GM23338 (cell line): ENCODE data around the gene COL25A1. TPM values are rescaled to one million over a fixed set of nuclear protein-coding genes. Genes with fewer than 3 reads are reported as not detected.

Experiments
- ATAC-seq: fragments of 200-7000 bp; cut with Tn5 transposase; 3 replicates; pipeline ENCODE4 v1.9.1; 2020
- DNase-seq: peaks from one replicate; pipeline ENCODE4 v3.0.0-alpha.2; 2015; ENCODE audit warnings: low spot score
- H2AFZ ChIP-seq: fragments of 200-600 bp; sonication (generic); 2 replicates; pipeline ENCODE4 v1.8.0; 2016; ENCODE audit warnings: antibody characterized with exemption, mild to moderate bottlenecking, moderate library complexity
- H3F3A ChIP-seq: fragments of 200-600 bp; sonication (generic); replicated peaks from 2 replicates; pipeline ENCODE4 v1.8.0; 2017; ENCODE audit warnings: antibody characterized with exemption, mixed run types, low read depth
- H3K27ac ChIP-seq: fragments of 200-600 bp; sonication (generic); 2 replicates; pipeline ENCODE4 v1.6.1; 2016; ENCODE audit warnings: low read depth
- H3K27me3 ChIP-seq: fragments of 200-600 bp; sonication (generic); 2 replicates; pipeline ENCODE4 v1.8.0; 2016; ENCODE audit warnings: mild to moderate bottlenecking, mixed run types, moderate library complexity; ENCODE audit not compliant: insufficient read depth
- H3K36me3 ChIP-seq: fragments of 200-600 bp; sonication (generic); 2 replicates; pipeline ENCODE4 v1.8.0; 2016; ENCODE audit warnings: mild to moderate bottlenecking; ENCODE audit not compliant: insufficient read depth
- H3K4me1 ChIP-seq: fragments of 200-600 bp; sonication (generic); 2 replicates; pipeline ENCODE4 v1.8.0; 2016; ENCODE audit warnings: mild to moderate bottlenecking, moderate library complexity; ENCODE audit not compliant: insufficient read depth
- H3K4me2 ChIP-seq: fragments of 200-600 bp; sonication (generic); 2 replicates; pipeline ENCODE4 v1.7.1; 2017; ENCODE audit warnings: mixed run types
- H3K4me3 ChIP-seq: fragments of 200-600 bp; sonication (generic); 2 replicates; pipeline ENCODE4 v1.6.1; 2016; ENCODE audit warnings: mixed run types
- H3K79me2 ChIP-seq: fragments of 200-600 bp; sonication (generic); replicated peaks from 2 replicates; pipeline ENCODE4 v1.8.0; 2017; ENCODE audit warnings: mild to moderate bottlenecking; ENCODE audit not compliant: insufficient read depth
- H3K9me2 ChIP-seq: fragments of 200-600 bp; sonication (generic); 2 replicates; pipeline ENCODE4 v1.8.0; 2017; ENCODE audit not compliant: insufficient read depth
- H4K20me1 ChIP-seq: fragments of 200-600 bp; sonication (generic); replicated peaks from 2 replicates; pipeline ENCODE4 v1.8.0; 2017; ENCODE audit warnings: mild to moderate bottlenecking; ENCODE audit not compliant: insufficient read depth
- H3K27ac Mint-ChIP-seq: 2 replicates; pipeline ENCODE4 v1.8.0; 2020; ENCODE audit warnings: inconsistent platforms, mild to moderate bottlenecking, moderate library complexity, mixed read lengths
- H3K27me3 Mint-ChIP-seq: 3 replicates; pipeline ENCODE4 v1.8.0; 2022; ENCODE audit warnings: low read depth, mild to moderate bottlenecking, moderate library complexity, mixed read lengths, inconsistent platforms; ENCODE audit not compliant: insufficient read depth, poor library complexity
- H3K36me3 Mint-ChIP-seq: 3 replicates; pipeline ENCODE4 v1.8.0; 2021; ENCODE audit warnings: low read depth, mild to moderate bottlenecking, inconsistent platforms, moderate library complexity, mixed read lengths
- H3K4me1 Mint-ChIP-seq: 3 replicates; pipeline ENCODE4 v1.8.0; 2020; ENCODE audit warnings: mild to moderate bottlenecking, inconsistent platforms, mixed read lengths
- H3K4me3 Mint-ChIP-seq: 3 replicates; pipeline ENCODE4 v1.8.0; 2021; ENCODE audit warnings: moderate library complexity, mild to moderate bottlenecking, inconsistent platforms, mixed read lengths
- H3K9me3 Mint-ChIP-seq: 3 replicates; pipeline ENCODE4 v1.8.0; 2020; ENCODE audit warnings: moderate library complexity, mild to moderate bottlenecking, inconsistent platforms, mixed read lengths
- CREB1 ChIP-seq: fragments of 250-450 bp; sonication (Bioruptor Pico); IDR thresholded peaks from 2 replicates; pipeline ENCODE4 v1.5.0; 2020; ENCODE audit warnings: low read depth, mild to moderate bottlenecking, moderate library complexity
- EZH2 ChIP-seq: fragments of 200-600 bp; sonication (generic); IDR thresholded peaks from one replicate; pipeline ENCODE4 v1.8.0; 2017; ENCODE audit warnings: antibody characterized with exemption, mild to moderate bottlenecking, low read depth; ENCODE audit not compliant: unreplicated experiment
- EZH2phosphoT487 ChIP-seq: fragments of 200-600 bp; sonication (generic); IDR thresholded peaks from one replicate; pipeline ENCODE4 v1.8.1; 2018; ENCODE audit warnings: antibody characterized with exemption; ENCODE audit not compliant: unreplicated experiment
- JUNB ChIP-seq: IDR thresholded peaks from one replicate; pipeline ENCODE4 v1.6.1; 2016; ENCODE audit warnings: antibody characterized with exemption; ENCODE audit not compliant: unreplicated experiment
- ZNF114 ChIP-seq: fragments of 250-450 bp; sonication (Bioruptor Pico); IDR thresholded peaks from 2 replicates; pipeline ENCODE4 v1.5.0; 2020; ENCODE audit warnings: mild to moderate bottlenecking, moderate library complexity
- polyA plus RNA-seq: library from polyadenylated mRNA; unstranded; fragments of >200 nt; fragmentation: Nextera tagmentation; extraction: Ambion mirVana; gene quantifications from 2 replicates; pipeline ENCODE4 v1.2.1, GENCODE V29; 2016
- total RNA-seq: library from RNA; depleted of rRNA; stranded (reverse); fragments of >200 nt; shearing (Covaris generic); gene quantifications from 2 replicates; pipeline ENCODE4 v1.2.3, GENCODE V29; 2014
- TF ChIP-seq, protein P1 (sequence below): IDR thresholded peaks from one replicate; pipeline ENCODE4 v1.6.1; 2018; ENCODE audit warnings: antibody characterized with exemption; ENCODE audit not compliant: unreplicated experiment
- TF ChIP-seq, protein P2 (sequence below): IDR thresholded peaks from 2 replicates; pipeline ENCODE4 v1.6.1; 2016; ENCODE audit warnings: antibody characterized with exemption
- TF ChIP-seq, protein P3 (sequence below): fragments of 250-450 bp; sonication (Bioruptor Pico); IDR thresholded peaks from 2 replicates; pipeline ENCODE4 v1.5.0; 2020; ENCODE audit warnings: mild to moderate bottlenecking, moderate library complexity

The COL25A1 gene
- total and polyA plus RNA-seq, 2 experiments from 2014 or later, result 3.9 to 5.6 TPM

DNA sequence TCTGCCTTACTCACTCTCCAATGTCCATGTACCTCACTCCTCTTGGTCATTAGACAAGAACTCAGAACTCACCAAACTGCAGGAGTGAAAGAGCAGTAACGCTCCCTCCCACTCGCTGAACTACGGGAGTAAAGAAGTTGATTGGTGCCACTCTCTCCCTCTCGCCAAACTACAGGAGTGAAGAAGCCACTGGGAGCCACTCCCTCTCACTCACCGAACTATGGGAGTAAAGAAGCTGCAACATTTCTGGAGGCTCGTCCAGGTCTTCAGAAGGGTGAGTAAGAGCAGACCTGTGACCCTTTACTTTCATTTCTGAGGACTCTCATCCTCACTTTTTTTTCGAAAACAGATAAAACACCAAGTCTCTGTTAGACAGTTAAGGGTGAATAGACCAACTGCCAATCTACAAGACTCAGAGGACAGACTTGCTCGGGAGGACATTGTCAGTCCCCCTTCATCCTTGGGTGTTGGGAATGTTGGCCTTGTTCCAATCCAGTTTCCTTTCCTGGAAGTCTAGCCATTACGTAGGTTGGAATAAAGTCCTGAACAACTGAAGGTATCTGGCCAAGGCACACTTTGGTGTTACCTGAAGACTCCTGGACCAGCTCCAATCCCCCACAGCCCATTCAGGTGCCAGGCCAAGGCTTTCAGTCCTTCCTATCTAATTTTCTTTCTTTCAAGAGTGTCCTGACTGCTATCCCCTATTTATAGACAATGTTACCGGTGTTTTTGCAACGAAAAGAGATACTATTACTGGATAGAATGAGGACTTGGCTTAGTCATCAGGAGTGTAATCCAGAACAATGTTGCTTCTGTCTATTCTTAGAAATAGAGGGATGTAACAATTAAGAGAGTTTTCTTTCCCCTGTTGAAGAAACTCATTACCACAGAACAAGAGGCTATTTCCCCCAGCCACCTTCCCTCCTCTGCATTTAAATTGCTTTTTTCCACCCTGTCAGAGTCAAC is 11.0 kb upstream of the COL25A1 start (continued):
- TF ChIP-seq, protein P1, sequence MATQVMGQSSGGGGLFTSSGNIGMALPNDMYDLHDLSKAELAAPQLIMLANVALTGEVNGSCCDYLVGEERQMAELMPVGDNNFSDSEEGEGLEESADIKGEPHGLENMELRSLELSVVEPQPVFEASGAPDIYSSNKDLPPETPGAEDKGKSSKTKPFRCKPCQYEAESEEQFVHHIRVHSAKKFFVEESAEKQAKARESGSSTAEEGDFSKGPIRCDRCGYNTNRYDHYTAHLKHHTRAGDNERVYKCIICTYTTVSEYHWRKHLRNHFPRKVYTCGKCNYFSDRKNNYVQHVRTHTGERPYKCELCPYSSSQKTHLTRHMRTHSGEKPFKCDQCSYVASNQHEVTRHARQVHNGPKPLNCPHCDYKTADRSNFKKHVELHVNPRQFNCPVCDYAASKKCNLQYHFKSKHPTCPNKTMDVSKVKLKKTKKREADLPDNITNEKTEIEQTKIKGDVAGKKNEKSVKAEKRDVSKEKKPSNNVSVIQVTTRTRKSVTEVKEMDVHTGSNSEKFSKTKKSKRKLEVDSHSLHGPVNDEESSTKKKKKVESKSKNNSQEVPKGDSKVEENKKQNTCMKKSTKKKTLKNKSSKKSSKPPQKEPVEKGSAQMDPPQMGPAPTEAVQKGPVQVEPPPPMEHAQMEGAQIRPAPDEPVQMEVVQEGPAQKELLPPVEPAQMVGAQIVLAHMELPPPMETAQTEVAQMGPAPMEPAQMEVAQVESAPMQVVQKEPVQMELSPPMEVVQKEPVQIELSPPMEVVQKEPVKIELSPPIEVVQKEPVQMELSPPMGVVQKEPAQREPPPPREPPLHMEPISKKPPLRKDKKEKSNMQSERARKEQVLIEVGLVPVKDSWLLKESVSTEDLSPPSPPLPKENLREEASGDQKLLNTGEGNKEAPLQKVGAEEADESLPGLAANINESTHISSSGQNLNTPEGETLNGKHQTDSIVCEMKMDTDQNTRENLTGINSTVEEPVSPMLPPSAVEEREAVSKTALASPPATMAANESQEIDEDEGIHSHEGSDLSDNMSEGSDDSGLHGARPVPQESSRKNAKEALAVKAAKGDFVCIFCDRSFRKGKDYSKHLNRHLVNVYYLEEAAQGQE, result no peak
- no peak for TF ChIP-seq ZNF114 (CRISPR knock-in tag)

DNA sequence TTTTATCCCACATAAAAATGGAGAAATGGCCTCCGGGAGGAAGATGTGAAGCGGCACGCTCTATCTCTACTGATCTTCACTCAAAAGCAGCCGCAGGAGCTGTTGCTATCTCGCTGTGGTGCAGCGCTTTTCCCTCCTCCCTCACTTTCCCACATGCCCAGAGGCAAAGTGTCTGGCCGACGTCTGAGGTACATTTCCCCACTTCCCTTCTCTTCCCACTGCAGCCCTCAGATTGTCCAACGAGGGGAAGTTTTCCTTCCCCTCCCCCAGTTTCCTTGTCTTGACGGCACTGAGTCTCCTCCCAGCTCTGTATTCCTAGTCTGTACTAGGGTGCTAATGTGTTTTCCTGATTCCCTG is 660 bp upstream of the COL25A1 start:
- DNase-seq (no peak), ATAC-seq (peak; percentile 30)
- no peaks in the 10 kb centered on the region for H4K20me1 ChIP-seq
- 0 out of 2 replicates have a peak, but pooled peaks cover 3% of the 10 kb centered on the region for H3F3A ChIP-seq
- peak overlapping the region; percentile 72 for H3K27ac ChIP-seq
- H3K27me3 ChIP-seq, result peaks cover 32% of the 10 kb centered on the region
- peak overlapping the region; percentile 81 for H3K4me3 ChIP-seq
- Mint-ChIP-seq H3K27me3 (peaks cover 19% of the 10 kb centered on the region), H3K4me1 (peaks cover 7% of the 10 kb centered on the region; the same call in 2 of the 3 replicates), H3K36me3 (no peaks in the 10 kb centered on the region), H3K9me3 (no peaks in the 10 kb centered on the region; the same call in 2 of the 3 replicates), H3K27ac (peak overlapping the region; percentile 79; the same call in 1 of the 2 replicates), H3K4me3 (peak overlapping the region; percentile 79)
- H3K9me2 ChIP-seq, result peaks cover 3% of the 10 kb centered on the region; the same call in 1 of the 2 replicates
- peaks cover 4% of the 10 kb centered on the region; the same call in 1 of the 2 replicates for H3K4me1 ChIP-seq
- H3K36me3 ChIP-seq, result no peaks in the 10 kb centered on the region
- no peaks in the 10 kb centered on the region for H3K79me2 ChIP-seq
- peak overlapping the region; percentile 78 for H2AFZ ChIP-seq
- peak overlapping the region; percentile 90 for H3K4me2 ChIP-seq
- TF ChIP-seq CREB1 (CRISPR knock-in tag) (no peak), EZH2phosphoT487 (no peak), EZH2 (no peak), ZNF114 (CRISPR knock-in tag) (no peak), JUNB (no peak)
- TF ChIP-seq, protein P1, result no peak
- TF ChIP-seq, protein P2, sequence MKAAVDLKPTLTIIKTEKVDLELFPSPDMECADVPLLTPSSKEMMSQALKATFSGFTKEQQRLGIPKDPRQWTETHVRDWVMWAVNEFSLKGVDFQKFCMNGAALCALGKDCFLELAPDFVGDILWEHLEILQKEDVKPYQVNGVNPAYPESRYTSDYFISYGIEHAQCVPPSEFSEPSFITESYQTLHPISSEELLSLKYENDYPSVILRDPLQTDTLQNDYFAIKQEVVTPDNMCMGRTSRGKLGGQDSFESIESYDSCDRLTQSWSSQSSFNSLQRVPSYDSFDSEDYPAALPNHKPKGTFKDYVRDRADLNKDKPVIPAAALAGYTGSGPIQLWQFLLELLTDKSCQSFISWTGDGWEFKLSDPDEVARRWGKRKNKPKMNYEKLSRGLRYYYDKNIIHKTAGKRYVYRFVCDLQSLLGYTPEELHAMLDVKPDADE, result no peak
- TF ChIP-seq, protein P3, sequence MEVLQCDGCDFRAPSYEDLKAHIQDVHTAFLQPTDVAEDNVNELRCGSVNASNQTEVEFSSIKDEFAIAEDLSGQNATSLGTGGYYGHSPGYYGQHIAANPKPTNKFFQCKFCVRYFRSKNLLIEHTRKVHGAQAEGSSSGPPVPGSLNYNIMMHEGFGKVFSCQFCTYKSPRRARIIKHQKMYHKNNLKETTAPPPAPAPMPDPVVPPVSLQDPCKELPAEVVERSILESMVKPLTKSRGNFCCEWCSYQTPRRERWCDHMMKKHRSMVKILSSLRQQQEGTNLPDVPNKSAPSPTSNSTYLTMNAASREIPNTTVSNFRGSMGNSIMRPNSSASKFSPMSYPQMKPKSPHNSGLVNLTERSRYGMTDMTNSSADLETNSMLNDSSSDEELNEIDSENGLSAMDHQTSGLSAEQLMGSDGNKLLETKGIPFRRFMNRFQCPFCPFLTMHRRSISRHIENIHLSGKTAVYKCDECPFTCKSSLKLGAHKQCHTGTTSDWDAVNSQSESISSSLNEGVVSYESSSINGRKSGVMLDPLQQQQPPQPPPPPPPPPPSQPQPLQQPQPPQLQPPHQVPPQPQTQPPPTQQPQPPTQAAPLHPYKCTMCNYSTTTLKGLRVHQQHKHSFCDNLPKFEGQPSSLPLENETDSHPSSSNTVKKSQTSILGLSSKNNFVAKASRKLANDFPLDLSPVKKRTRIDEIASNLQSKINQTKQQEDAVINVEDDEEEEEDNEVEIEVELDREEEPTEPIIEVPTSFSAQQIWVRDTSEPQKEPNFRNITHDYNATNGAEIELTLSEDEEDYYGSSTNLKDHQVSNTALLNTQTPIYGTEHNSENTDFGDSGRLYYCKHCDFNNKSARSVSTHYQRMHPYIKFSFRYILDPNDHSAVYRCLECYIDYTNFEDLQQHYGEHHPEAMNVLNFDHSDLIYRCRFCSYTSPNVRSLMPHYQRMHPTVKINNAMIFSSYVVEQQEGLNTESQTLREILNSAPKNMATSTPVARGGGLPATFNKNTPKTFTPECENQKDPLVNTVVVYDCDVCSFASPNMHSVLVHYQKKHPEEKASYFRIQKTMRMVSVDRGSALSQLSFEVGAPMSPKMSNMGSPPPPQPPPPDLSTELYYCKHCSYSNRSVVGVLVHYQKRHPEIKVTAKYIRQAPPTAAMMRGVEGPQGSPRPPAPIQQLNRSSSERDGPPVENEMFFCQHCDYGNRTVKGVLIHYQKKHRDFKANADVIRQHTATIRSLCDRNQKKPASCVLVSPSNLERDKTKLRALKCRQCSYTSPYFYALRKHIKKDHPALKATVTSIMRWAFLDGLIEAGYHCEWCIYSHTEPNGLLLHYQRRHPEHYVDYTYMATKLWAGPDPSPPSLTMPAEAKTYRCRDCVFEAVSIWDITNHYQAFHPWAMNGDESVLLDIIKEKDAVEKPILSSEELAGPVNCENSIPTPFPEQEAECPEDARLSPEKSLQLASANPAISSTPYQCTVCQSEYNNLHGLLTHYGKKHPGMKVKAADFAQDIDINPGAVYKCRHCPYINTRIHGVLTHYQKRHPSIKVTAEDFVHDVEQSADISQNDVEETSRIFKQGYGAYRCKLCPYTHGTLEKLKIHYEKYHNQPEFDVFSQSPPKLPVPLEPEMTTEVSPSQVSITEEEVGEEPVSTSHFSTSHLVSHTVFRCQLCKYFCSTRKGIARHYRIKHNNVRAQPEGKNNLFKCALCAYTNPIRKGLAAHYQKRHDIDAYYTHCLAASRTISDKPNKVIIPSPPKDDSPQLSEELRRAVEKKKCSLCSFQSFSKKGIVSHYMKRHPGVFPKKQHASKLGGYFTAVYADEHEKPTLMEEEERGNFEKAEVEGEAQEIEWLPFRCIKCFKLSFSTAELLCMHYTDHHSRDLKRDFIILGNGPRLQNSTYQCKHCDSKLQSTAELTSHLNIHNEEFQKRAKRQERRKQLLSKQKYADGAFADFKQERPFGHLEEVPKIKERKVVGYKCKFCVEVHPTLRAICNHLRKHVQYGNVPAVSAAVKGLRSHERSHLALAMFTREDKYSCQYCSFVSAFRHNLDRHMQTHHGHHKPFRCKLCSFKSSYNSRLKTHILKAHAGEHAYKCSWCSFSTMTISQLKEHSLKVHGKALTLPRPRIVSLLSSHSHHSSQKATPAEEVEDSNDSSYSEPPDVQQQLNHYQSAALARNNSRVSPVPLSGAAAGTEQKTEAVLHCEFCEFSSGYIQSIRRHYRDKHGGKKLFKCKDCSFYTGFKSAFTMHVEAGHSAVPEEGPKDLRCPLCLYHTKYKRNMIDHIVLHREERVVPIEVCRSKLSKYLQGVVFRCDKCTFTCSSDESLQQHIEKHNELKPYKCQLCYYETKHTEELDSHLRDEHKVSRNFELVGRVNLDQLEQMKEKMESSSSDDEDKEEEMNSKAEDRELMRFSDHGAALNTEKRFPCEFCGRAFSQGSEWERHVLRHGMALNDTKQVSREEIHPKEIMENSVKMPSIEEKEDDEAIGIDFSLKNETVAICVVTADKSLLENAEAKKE, result no peak
